ENCODE results near the gene CELA1.
"Not testable (repeated sequence)": the region's sequence is repeated elsewhere in the genome, so short reads cannot be mapped to it uniquely, and the experiment has no call there.

The CELA1 gene

DNA sequence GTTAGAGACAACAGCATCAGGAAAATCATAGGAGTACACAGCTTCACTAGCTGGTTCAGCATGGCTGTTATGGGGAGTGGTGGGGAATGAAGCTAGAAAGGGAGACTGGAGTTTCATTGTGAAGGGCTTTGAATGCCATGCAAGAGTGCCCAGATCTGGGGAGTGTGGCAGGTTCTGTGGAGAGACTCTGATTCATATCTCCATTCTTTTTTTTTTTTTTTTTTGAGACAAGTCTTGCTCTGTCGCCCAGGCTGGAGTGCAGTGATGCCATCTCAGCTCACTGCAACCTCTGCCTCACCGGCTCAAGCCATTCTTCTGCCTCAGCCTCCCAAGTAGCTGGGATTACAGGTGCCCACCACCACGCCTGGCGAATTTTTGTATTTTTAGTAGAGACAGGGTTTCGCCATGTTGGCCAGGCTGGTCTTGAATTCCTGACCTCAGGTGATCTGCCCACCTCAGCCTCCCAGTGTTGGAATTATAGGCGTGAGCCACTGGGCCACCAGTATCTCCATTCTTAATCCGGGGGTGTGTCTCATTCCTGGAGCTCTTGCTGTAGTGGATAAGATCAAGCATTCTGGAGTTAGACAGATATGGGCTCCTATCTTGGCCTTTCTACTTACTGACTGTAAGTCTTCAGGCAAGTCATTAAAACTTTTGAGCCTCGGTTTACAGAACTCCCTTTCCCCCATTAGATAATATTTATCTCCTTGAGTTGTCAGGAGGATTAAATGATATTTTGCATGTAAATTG lies 28.2 kb downstream of the CELA1 start:
- DNase-seq (ENCODE audit: low spot score): not testable (repeated sequence)

DNA sequence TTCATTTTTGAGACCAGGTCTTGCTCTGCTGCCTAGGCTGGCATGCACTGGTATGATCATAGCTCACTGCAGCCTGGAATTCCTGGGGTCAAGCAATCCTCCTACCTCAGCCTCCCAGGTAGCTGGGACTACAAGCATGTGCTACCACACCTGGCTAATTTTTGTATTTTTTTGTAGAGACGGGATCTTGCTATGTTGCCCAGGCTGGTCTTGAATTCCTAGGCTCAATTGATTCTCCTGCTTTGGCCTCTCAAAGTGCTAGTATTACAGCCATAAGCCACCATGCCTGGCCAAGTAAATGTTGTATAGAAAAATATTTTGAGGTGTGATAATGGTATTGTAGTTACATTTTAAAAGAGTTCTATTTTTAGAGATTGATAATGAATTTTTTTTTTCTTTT lies 35.1 kb downstream of the CELA1 start:
- DNase-seq (ENCODE audit: low spot score): no peak

DNA sequence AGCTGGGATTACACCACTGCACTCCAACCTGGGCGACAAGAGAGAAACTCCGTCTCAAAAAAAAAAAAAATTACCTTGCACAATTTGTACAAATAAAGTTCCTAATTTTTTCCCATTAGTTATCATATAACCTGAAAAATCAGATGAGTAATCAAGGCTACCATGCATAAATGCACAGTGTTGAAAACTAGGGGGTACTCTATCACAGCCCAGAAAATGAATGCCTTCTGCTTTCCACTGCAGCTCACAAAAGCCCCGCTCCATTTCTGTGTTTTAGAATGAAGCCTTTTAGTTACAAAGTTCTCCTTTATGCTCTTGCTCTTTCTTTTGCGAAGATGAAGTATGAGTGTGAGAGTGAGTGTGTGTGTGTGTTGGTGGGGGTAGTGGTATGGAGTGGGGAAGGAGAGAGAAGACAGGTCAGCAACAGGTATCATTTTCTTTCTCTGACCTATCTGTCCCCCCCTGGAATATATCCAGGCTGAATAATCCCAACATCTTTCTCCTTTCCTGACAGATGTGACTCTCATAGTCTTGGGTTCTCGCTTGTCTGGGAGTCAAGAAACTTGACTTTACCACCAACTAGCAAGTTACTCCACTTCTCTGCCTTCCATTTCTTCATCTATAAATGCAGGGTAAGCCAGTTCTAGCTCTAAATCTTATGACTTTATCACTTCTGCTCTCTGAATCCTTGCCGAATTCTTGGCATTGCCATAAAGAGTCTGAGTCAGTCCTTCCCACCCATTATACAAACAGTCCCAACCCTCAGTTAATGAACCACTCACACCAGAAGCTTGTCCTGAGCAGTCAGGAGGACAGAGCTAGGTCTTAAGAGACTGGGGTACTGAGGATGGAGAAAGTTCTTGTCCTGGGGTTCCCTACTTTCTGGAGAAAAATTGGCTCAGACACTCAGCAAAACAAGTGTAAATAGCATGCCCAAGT lies 38.6 kb downstream of the CELA1 start:
- peak; percentile 83 for DNase-seq (ENCODE audit: low spot score)

DNA sequence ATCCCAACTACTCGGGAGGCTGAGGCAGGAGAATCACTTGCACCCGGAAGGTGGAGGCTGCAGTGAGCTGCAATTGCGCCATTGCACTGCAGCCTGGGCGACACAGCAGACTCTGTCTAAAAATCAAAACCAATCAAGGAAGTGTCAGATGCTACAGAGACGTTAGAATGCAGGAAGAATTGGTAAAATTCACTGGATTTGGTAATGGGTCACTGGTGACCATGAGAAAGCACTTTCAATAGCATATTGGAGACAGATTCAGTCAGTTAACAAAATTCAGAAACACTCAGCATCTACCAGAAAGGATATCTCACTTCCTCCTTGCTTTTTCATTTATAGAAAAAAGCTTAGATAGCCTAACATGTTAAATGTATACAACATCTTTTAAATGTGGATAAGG lies 40.0 kb downstream of the CELA1 start:
- no peak for DNase-seq (ENCODE audit: low spot score)

DNA sequence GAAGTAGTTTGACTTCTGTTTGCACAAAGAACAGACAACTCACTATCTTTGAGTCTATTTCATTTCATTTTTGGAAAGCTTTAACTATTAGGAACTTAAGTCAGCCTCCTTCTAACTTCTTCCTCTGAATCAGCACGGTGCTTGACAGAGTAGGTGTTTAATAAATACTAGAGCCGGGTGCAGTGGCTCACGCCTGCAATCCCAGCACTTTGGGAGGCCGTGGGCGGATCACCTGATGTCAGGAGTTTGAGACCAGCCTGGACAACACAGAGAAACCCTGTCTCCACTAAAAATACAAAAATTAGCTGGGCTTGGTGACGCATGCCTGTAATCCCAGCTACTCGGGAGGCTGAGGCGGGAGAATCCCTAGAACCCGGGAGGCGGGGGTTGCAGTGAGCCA lies 45.7 kb downstream of the CELA1 start:
- DNase-seq (ENCODE audit: low spot score): not testable (repeated sequence)

DNA sequence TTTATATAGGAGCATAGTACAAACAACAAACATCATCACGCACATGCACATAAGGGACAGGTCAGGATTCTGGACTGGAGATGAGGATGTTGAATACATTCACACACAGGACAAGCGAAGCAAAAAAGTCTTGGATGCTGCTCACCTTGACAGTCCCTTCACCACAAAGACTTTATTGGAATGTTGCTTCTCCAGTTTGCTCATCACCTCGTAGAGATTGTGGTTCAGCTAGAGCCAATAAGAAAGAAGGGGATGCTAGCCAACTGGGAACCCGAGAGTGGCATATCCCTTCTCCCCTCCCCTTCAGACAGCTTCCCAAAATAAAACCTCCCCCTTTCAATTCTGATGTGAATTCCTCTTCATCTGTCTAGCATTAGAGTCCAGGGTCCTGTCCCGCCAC lies 50.8 kb downstream of the CELA1 start:
- DNase-seq (ENCODE audit: low spot score): no peak

DNA sequence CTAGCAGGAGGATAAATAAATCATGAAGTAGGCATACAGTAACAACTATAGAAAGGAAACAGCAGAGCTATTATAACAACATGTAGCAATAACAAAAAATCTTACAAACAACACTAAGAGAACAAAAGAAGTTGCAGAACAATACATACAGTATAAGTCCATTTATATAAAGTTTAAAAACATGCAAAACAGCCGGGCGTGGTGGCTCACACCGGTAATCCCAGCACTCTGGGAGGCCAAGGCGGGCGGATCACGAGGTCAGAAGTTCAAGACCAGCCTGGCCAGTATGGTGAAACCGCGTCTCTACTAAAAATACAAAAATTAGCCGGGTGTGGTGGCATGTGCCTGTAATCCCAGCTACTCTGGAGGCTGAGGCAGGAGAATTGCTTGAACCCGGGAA lies 52.4 kb downstream of the CELA1 start:
- DNase-seq (ENCODE audit: low spot score): not testable (repeated sequence)

DNA sequence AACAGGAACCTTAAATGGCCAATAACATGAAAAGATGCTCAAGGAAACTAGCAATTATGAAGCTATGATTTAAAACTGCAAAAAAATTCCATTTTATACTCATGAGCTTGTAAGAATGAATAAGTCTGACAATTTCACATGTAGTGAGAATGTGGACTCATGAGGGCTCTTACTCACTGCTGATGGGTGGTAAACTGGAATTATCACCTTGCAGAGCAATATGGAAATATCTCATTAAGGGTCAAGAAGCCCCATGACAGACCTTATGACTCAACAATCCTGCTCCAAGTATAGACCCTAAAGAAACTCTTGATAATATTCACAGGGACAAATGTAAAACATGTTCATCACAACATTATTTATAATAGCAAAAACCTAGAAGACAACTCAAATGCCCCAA lies 52.8 kb downstream of the CELA1 start:
- no peak for DNase-seq (ENCODE audit: low spot score)

DNA sequence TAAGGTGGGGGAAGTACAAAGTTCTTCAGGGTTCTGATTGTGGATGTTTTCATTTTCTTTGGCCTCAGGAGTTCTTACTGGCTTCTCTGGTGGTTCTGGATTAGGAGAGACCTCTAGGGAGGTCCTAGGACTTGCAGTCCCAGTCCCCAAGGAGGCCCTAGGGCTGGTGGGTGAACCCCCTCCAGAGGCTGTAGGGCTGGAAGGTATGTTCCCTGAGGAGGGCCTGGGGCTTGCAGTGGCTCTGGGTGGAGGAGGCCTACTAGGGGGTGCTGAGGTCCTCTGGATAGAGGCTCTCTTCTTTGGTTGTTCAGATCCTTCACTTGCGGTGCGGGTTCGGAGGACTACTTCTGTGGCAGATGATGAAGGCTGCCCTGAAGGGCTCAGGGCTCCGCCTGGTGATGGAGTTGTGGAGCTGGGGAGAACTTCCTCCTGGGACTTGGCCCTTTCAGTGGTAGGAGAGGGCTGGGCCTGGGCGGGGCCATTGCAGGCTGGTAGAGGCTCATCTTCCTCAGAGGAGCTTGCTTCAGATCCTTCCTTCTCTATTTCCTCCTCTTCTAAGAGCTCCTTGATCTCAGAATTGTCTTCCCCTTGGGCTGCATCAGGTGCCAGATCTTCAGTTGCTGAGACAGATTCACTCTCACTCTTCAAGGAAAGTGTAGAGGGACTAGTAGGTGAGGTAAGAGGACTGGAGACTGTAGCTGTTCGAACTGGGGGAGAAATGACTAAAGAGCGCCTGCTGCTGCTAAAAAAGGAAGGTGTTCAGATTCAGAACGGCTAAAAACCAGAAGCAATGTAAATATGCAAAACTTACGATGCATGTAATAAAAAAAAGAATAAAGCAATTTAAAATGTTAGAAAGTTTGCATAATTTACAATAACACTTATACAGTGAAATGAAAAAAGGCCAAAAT lies 54.6 kb downstream of the CELA1 start:
- not testable (repeated sequence) for DNase-seq (ENCODE audit: low spot score)

DNA sequence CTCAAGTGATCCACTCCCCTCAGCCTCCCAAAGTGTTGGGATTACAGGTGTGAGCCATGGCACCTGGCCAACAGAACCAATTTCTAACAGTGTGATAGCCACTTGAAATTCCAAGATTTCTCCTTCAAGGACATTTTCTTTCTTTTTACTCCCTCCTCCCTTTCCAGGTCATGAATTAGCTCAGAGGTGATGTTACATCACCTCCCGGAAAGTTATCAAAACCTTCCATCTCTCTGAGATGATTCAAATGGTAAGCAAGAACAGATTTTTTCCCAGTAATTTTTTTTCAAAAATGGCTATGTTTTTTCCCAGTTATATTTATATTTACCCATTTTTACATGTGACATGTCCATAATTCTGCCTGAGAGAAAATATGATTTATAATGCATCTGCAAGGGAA lies 60.6 kb downstream of the CELA1 start:
- no peak for DNase-seq (ENCODE audit: low spot score)

DNA sequence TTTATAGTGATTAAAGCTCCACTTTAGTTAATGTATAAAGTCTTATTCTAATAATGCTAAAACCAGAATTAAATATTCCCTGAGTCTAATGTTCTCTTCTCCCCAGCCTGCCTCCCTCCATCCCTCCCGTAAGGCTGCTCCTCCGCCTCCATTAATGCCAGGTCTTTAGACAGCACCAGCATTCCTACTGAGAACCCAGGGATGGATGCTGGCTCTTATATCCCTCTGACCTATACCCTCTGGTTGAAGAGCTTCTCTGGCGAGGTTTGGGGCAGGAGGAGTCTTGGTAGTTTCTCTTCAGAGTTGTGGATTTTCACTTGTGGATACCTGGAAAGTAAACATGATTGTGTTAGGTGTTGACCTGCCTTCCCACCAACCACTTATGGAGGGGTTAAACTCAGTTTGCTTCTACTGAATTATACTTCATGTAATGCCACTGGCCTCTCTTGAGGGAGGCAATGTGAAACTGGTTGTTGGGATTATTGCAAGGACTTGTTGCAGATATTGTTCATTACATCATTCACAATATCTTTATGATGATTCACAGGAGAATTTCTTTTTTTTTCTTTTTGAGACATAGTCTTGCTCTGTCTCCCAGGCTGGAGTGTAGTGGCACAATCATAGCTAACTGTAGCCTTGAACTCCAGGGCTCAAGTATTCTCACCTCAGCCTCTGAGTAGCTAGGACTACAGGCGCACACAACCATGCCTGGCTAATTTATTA lies 65.1 kb downstream of the CELA1 start:
- peak; percentile 43 for DNase-seq (ENCODE audit: low spot score)

Data from AG08396 (cell line).